IMR-90 (cell line): ENCODE measurements around the gene C11orf68. TPM values are rescaled to one million over a fixed set of nuclear protein-coding genes. Genes with fewer than 3 reads are reported as not detected.

Experiments
- ATAC-seq: fragments of 200-7000 bp; cut with Tn5 transposase; 2 replicates; pipeline ENCODE4 v1.9.1; 2020; ENCODE audit warnings: low read depth, mild to moderate bottlenecking, moderate library complexity
- BruUV-seq: library from RNA; stranded (reverse); fragments of 400-500 nt; replicated peaks from 2 replicates; lab custom pipeline; 2021; lab: Mats Ljungman, UMichigan
- CTCF ChIA-PET: fragments of 300-600 bp; formaldehyde crosslinking; extraction: SDS; loops from one replicate; lab custom pipeline; 2021; ENCODE audit warnings: antibody characterized with exemption; lab: Yijun Ruan, JAX
- POLR2A ChIA-PET: fragments of 300-600 bp; sonication (Branson Sonifier 250); formaldehyde crosslinking; loops from one replicate; lab custom pipeline; 2022; ENCODE audit warnings: antibody characterized with exemption; ENCODE audit not compliant: unreplicated experiment; lab: Charles Lee
- DNase-seq: peaks from one replicate; pipeline ENCODE4 v3.0.0; 2013
- H2AFZ ChIP-seq: replicated peaks from 2 replicates; pipeline ENCODE3; 2013; ENCODE audit warnings: low read length, mild to moderate bottlenecking; ENCODE audit not compliant: poor library complexity
- H2AK5ac ChIP-seq: 2 replicates; pipeline ENCODE4 v1.6.1; 2013; ENCODE audit warnings: low read depth, low read length, inconsistent platforms
- H2AK9ac ChIP-seq: replicated peaks from 2 replicates; pipeline ENCODE3; 2013; ENCODE audit warnings: mild to moderate bottlenecking, low read depth, low read length, moderate library complexity; ENCODE audit not compliant: poor library complexity
- H2BK120ac ChIP-seq: 2 replicates; pipeline ENCODE4 v1.6.1; 2013; ENCODE audit warnings: low read depth, low read length, inconsistent platforms
- H2BK15ac ChIP-seq: 3 replicates; pipeline ENCODE4 v1.6.1; 2013; ENCODE audit warnings: low read depth, low read length, inconsistent platforms
- H2BK20ac ChIP-seq: 2 replicates; pipeline ENCODE4 v1.6.1; 2013; ENCODE audit warnings: low read depth, mild to moderate bottlenecking, inconsistent platforms, low read length, moderate library complexity
- H2BK5ac ChIP-seq: 2 replicates; pipeline ENCODE4 v1.6.1; 2013; ENCODE audit warnings: mild to moderate bottlenecking, low read depth, low read length, inconsistent platforms; ENCODE audit not compliant: poor library complexity, severe bottlenecking
- H3K14ac ChIP-seq: replicated peaks from 2 replicates; pipeline ENCODE4 v1.6.1; 2013; ENCODE audit warnings: low read depth, low read length, inconsistent platforms
- H3K18ac ChIP-seq: 2 replicates; pipeline ENCODE4 v1.6.1; 2013; ENCODE audit warnings: low read depth, low read length, control low read depth
- H3K23ac ChIP-seq: 2 replicates; pipeline ENCODE4 v1.6.1; 2013; ENCODE audit warnings: low read depth, low read length, inconsistent platforms
- H3K27ac ChIP-seq: 2 replicates; pipeline ENCODE4 v1.5.1; 2013; ENCODE audit warnings: mild to moderate bottlenecking, control low read depth, low read length; ENCODE audit not compliant: insufficient read depth
- H3K27me3 ChIP-seq: 2 replicates; pipeline ENCODE4 v1.6.1; 2013; ENCODE audit warnings: low read length; ENCODE audit not compliant: control insufficient read depth, insufficient read depth
- H3K36me3 ChIP-seq: 2 replicates; pipeline ENCODE4 v1.6.1; 2013; ENCODE audit warnings: low read length, mixed read lengths; ENCODE audit not compliant: control insufficient read depth, insufficient read depth
- H3K4ac ChIP-seq: 2 replicates; pipeline ENCODE4 v1.6.1; 2013; ENCODE audit warnings: low read depth, low read length, inconsistent platforms
- H3K4me1 ChIP-seq: 2 replicates; pipeline ENCODE4 v1.6.1; 2013; ENCODE audit warnings: low read length, mixed read lengths; ENCODE audit not compliant: control insufficient read depth, insufficient read depth
- H3K4me2 ChIP-seq: 2 replicates; pipeline ENCODE4 v1.6.1; 2013; ENCODE audit warnings: low read depth, mild to moderate bottlenecking, control low read depth, low read length, moderate library complexity
- H3K4me3 ChIP-seq: 2 replicates; pipeline ENCODE4 v1.5.1; 2013; ENCODE audit warnings: low read depth, mild to moderate bottlenecking, control low read depth, low read length, moderate library complexity; ENCODE audit not compliant: insufficient read depth
- H3K56ac ChIP-seq: 2 replicates; pipeline ENCODE4 v1.6.1; 2013; ENCODE audit warnings: low read length, inconsistent platforms; ENCODE audit not compliant: insufficient read depth; ENCODE audit errors: extremely low read depth
- H3K79me1 ChIP-seq, 2 experiments: 2 replicates each; pipeline ENCODE4 v1.6.1; 2013; ENCODE audit warnings: low read length in 2 of 2, inconsistent platforms in 1 of 2, low read depth in 1 of 2
- H3K9ac ChIP-seq: 2 replicates; pipeline ENCODE4 v1.6.1; 2013; ENCODE audit warnings: low read depth, low read length, control low read depth
- H3K9me1 ChIP-seq: 2 replicates; pipeline ENCODE4 v1.6.1; 2013; ENCODE audit warnings: low read length, inconsistent platforms; ENCODE audit not compliant: insufficient read depth
- H3K9me3 ChIP-seq: 2 replicates; pipeline ENCODE4 v1.6.1; 2013; ENCODE audit warnings: low read length; ENCODE audit not compliant: control insufficient read depth, insufficient read depth
- H4K20me1 ChIP-seq: 2 replicates; pipeline ENCODE4 v1.6.1; 2013; ENCODE audit warnings: low read length, inconsistent platforms; ENCODE audit not compliant: insufficient read depth
- H4K5ac ChIP-seq: 2 replicates; pipeline ENCODE4 v1.6.1; 2013; ENCODE audit warnings: mild to moderate bottlenecking, low read depth, low read length, control low read depth
- H4K8ac ChIP-seq, 2 experiments: 2 replicates each; pipeline ENCODE4 v1.6.1; 2013; ENCODE audit warnings: low read depth in 2 of 2, low read length in 2 of 2, control low read depth in 1 of 2, inconsistent platforms in 1 of 2
- H4K91ac ChIP-seq: 2 replicates; pipeline ENCODE4 v1.6.1; 2013; ENCODE audit warnings: low read depth, low read length, inconsistent platforms; ENCODE audit not compliant: insufficient read depth
- FOS ChIP-seq: fragments of 150-350 bp; IDR thresholded peaks from 2 replicates; pipeline ENCODE4 v1.6.1; 2016; ENCODE audit warnings: low read depth, low read length
- RAD21 ChIP-seq: IDR thresholded peaks from 2 replicates; pipeline ENCODE4 v1.6.1; 2012; ENCODE audit warnings: low read length, improper control_type of control experiment
- SMC3 ChIP-seq: fragments of 150-350 bp; IDR thresholded peaks from 2 replicates; pipeline ENCODE4 v1.6.1; 2016; ENCODE audit warnings: low read depth, mild to moderate bottlenecking, antibody characterized with exemption, low read length, moderate library complexity
- WGBS, 2 experiments: methylation state at CpG; one replicate each; pipeline versions ENCODE4 v1.1.5 to v1.1.7; 2013; ENCODE audit warnings: missing lambda C conversion rate in 2 of 2; ENCODE audit not compliant: insufficient read length in 1 of 2; ENCODE audit errors: extremely low coverage in 2 of 2; 5-methylcytosine and 5-hydroxymethylcytosine counted together
- dilution Hi-C: fragments of 300-500 bp; cut with HindIII; formaldehyde crosslinking; loops from one replicate; pipeline ENCODE4 v1.14.3; 2018; ENCODE audit warnings: low sequenced_read_pairs; ENCODE audit not compliant: unreplicated experiment
- in situ Hi-C: fragments of 300-500 bp; cut with MboI; formaldehyde crosslinking; loops from 3 replicates; pipeline ENCODE4 v1.14.3; 2019; ENCODE audit warnings: low sequenced_read_pairs, inconsistent platforms, mixed read lengths
- intact Hi-C: fragments of 100-400 bp; cut with micrococcal nuclease; formaldehyde crosslinking; loops from 2 replicates; pipeline ENCODE4 v1.10.0; 2022
- polyA plus RNA-seq, 3 experiments: library from polyadenylated mRNA; depleted of rRNA; stranded (reverse); fragments of >200 nt; gene quantifications; 2 replicates each; pipeline ENCODE4 v1.2.3, GENCODE V29; 2012; ENCODE audit warnings: low replicate concordance in 1 of 3
- total RNA-seq: library from RNA; depleted of rRNA; stranded (reverse); fragments of >200 nt; gene quantifications from 2 replicates; pipeline ENCODE4 v1.2.3, GENCODE V29; 2012

The C11orf68 gene
- total and polyA plus RNA-seq, 2 of the 4 experiments (the other 2 are of a cell fraction) = 20.3 to 104 TPM

GRCh38 chr11:65953471-65953870 lies 34.6 kb upstream of the C11orf68 start:
- Histone ChIP-seq H3K9me3 (no peaks in the 10 kb centered on the region), H3K23ac (no peak overlapping the region), H3K14ac (no peak overlapping the region), H3K56ac (no peak overlapping the region), H2BK15ac (no peak overlapping the region), H3K4me2 (no peak overlapping the region), H3K4me3 (no peak overlapping the region), H3K27ac (no peak overlapping the region), H2AK5ac (no peak overlapping the region), H2BK20ac (no peak overlapping the region), H4K91ac (no peak overlapping the region), H3K4me1 (no peaks in the 10 kb centered on the region), H2BK120ac (no peak overlapping the region), H3K18ac (no peak overlapping the region), H3K9ac (no peak overlapping the region), H2AFZ (peak overlapping the region; percentile 61), H3K27me3 (no peaks in the 10 kb centered on the region), H3K36me3 (no peaks in the 10 kb centered on the region), H4K20me1 (no peaks in the 10 kb centered on the region), H4K5ac (no peak overlapping the region), H3K9me1 (no peaks in the 10 kb centered on the region; the same call in 1 of the 2 replicates), H2BK5ac (no peak overlapping the region), H3K4ac (no peak overlapping the region), H3K79me1 (no peaks in the 10 kb centered on the region), H2AK9ac (peak overlapping the region; percentile 61), H4K8ac (no peak overlapping the region)
- no TSS peak for BruUV-seq
- WGBS, 2 experiments = 91% methylated on average over 7 of the region's 20 CpGs; no CpG with 5 or more reads in 1 of the 2 experiments
- dilution Hi-C loops (no loop called here), intact Hi-C loops (no loop called here), in situ Hi-C loops (no loop called here)
- ChIA-PET POLR2A (no interaction called here), CTCF (no interaction called here)
- TF ChIP-seq FOS (no peak), RAD21 (no peak), SMC3 (no peak)
- no peak for DNase-seq
- ATAC-seq = no peak
